ENCODE measurements around the gene RCAN2. TPM values are rescaled to one million over a fixed set of nuclear protein-coding genes. Genes with fewer than 3 reads are reported as not detected.

RCAN2 gene
- total and polyA plus RNA-seq, 2 experiments from 2014 or later: 6.0 to 9.3 TPM

- no peaks in the 10 kb centered on the region for H3K4me1 ChIP-seq (ENCODE audit: insufficient read depth)
- Mint-ChIP-seq H3K36me3 (ENCODE audit: low read depth) (no peaks in the 10 kb centered on the region; the same call in 2 of the 3 replicates), H3K9me3 (no peaks in the 10 kb centered on the region), H3K27ac (no peak overlapping the region), H3K4me3 (no peak overlapping the region), H3K4me1 (peaks cover 10% of the 10 kb centered on the region; the same call in 2 of the 3 replicates), H3K27me3 (ENCODE audit: insufficient read depth, low read depth, poor library complexity) (peaks cover 4% of the 10 kb centered on the region)
- no peaks in the 10 kb centered on the region for H3K9me2 ChIP-seq (ENCODE audit: insufficient read depth)
- H3K4me2 ChIP-seq: no peak overlapping the region
- no peaks in the 10 kb centered on the region for H3K36me3 ChIP-seq (ENCODE audit: insufficient read depth)
- H3K79me2 ChIP-seq (replicated peaks; ENCODE audit: insufficient read depth): no peaks in the 10 kb centered on the region
- no peak overlapping the region for H3K27ac ChIP-seq (ENCODE audit: low read depth)
- no peaks in the 10 kb centered on the region for H3F3A ChIP-seq (replicated peaks; ENCODE audit: low read depth)
- DNase-seq (ENCODE audit: low spot score) (no peak), ATAC-seq (no peak)
- no peak overlapping the region for H2AFZ ChIP-seq
- H3K27me3 ChIP-seq (ENCODE audit: insufficient read depth): no peaks in the 10 kb centered on the region
- H4K20me1 ChIP-seq (replicated peaks; ENCODE audit: insufficient read depth): no peaks in the 10 kb centered on the region
- TF ChIP-seq POLR2AphosphoS5 (IDR thresholded peaks at IDR 0.05; ENCODE audit: low read depth) (no peak), REST (IDR thresholded peaks at IDR 0.05; ENCODE audit: unreplicated experiment) (no peak), ZNF331 (CRISPR knock-in tag; IDR thresholded peaks at IDR 0.05; ENCODE audit: low read depth) (no peak), ZNF462 (CRISPR knock-in tag; IDR thresholded peaks at IDR 0.05) (no peak), JUNB (IDR thresholded peaks at IDR 0.05; ENCODE audit: unreplicated experiment) (no peak)
- no peak overlapping the region for H3K4me3 ChIP-seq
Measured at GRCh38 chr6:46287681-46288080, 203.6 kb downstream of the RCAN2 start.
